Measurements from ENCODE around the gene LRRC57.
"Not testable (repeated sequence)": the region's sequence is repeated elsewhere in the genome, so short reads cannot be mapped to it uniquely, and the experiment has no call there.

LRRC57 gene

DNA sequence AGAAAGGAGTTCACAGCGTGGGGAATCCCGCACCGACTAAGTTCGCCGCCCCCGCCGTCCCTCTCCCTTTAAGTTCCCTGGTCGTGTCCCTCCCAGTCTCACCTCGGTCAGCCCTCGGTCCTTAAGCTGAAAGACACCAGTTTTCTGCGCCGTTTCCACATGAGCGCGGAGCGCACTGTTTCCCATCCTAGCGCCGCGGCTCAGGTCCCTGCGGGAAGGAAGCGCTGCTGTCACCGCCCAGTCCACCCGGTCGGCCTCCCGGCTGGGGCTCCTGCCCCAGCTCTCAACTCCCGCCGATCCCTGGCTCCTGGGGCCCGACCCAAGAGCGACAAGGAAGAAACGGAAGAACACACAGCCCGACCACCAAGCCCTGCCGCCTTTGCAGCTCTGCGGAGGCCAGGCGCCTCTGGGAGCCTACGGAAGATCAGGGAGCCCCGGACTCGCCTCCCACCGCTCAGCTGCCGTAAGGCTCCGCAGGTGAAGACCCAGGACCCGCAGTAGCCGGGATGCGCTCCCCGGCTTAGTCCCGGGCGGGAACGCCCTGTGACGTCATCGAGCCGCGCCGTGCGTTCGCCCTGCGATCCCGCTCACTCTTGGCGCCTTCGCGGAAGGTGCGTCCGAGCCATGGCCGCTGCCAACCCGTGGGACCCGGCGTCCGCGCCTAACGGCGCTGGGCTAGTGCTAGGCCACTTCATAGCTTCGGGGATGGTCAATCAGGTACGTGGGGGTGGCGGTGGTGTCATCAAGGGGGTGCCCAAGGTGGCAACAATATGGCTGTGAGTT lies at the start of gene LRRC57, which contains the start of gene HAUS2:
Gene LRRC57 (minus strand): TSS at position 545 of the 783 bp plus-strand sequence. CDS start 359 bp downstream, at position 186.
Gene HAUS2 (plus strand): TSS at position 590 of the 783 bp plus-strand sequence. CDS start 35 bp downstream, at position 625.
- peak; percentile 21 for DNase-seq

DNA sequence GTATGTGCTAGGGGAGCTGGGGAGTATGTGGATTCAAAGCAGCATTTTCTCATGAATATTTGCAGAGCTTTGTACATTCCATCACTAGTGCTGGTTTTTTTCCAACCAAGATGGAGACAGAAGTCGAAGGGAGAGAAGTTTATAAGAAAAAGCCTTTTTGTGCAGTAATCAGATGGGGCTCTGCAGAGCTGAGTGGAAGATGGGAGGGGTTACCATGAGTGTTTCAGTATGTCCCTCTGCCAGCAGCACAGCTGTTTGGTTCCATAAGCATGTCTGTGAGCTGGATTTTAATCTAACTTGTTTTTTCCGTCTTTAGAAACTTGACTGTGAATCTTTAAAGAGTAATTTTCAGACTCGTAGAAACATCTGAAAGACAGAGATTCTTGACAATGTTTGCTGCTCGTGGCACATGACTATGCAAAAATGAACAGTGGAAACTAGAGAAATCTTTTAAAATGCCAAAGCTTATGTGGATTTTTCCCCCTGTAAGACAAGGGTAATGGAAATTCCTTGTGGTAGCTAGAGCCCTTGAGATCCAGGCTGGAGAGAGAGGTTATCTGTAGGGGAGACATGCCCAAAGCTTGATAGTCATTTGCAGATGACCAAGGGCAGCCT lies 47.1 kb upstream of the LRRC57 start:
- DNase-seq, result no peak

DNA sequence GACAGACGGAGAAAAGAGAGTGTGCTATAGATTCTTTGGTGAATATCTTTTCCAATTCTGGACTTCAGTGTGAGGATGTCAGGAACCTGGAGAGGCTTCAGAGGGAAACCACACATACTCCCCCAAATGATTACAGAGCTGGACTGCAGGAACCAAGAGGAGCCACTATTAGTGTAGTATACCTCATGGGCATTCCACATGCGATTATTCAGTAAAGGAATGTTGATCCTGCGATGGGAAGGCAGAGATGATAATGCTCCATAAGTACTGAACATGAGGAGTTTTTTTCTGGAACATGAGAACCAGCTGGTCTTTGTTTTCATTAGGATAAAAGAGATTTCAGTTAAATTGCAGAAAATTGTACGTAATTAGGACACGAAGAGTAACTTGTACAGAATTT lies 45.5 kb upstream of the LRRC57 start:
- DNase-seq, result no peak

DNA sequence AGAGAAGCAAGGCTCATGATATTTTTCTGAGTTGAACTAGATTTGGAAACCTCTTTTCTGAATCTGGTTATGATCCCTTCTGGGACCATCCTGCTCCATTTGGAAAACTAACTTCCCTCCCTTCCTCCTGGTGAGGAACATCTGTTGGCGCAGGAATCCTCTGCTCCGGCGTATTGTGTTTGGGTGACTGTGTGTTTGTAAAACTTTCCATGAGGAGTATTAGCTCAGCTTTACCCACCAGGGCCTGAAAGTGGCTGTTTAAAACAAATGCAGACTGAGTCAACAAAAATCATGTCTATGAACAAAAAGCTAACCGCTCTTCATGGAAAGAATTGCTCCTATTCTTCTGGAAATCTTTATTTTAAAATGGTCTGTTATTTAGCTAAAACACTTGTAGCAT lies 44.5 kb upstream of the LRRC57 start:
- DNase-seq, result no peak

DNA sequence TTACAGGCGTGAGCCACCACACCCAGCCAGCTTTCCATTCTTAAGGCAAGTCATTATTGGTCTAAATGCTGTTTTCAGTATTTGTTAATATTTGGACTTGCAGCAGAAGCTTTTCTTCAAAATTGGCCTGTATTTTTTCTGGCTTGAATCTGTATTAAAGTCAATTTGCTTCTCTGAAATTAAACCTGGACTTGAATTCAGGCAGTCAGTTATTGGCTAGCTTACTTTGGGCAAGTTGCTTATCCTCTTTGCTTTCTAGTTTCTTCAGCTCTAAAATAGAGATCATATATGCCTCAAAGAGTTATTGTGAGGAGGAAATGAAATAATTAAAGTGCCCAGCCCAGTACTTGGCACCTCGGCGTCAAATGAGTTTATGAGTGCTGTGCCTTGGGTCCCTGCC lies 44.1 kb upstream of the LRRC57 start:
- no peak for DNase-seq

DNA sequence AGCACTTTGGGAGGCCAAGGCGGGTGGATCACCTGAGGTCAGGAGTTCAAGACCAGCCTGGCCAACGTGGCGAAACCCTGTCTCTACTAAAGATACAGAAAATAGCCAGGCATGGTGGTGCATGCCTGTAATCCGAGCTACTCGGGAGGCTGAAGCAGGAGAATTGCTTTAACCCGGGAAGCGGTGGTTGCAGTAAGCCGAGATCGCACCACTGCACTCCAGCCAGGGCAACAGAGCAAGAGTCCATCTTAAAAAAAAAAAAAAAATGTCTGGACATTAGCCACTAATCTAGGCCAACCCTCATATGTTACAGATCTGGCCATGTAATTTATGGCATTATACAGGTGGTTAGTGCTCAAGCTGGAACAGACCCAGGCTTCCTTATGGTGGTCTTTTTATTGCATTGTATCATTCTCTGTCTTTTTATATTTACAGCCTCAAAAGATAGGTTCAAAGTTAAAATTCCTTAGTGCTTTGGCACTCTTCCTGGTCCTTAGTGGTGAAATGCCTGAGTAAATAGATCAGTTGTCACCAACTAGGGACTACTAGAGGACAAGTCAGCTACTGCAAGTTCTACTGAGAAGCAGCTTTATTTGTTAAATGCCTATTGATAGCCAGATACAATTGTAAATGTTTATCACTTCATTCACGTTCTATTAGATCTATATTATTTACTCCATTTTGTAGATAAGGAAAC lies 42.8 kb upstream of the LRRC57 start:
- no peak for DNase-seq

DNA sequence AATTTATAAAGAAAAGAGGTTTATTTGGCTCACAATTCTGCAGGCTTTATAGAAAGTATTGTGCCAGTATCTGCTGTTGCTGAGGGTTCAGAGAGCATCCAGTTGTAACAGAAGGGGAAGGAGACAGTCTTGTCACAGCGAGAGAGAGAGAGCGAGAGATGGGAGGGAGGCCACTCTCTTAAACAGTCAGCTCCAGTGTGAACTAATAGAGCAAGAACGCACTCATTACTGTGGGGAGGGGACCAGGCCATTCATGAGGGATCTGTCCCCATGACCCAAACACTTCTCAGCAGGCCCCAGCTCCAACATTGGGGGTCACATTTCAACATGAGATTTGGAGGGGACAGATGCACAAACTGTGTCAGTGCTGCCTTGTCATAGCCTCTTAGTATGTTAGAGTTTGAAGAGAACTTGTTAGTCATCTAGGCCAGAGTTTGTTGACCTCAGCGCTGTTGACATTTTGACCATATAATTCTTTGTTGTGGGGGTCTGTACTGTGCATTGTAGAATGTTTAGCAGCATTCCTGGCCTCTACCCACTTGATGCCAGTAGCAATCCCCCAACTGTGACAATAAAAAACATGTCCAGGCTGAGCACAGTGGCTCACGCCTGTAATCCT lies 42.1 kb upstream of the LRRC57 start:
- DNase-seq, result no peak

DNA sequence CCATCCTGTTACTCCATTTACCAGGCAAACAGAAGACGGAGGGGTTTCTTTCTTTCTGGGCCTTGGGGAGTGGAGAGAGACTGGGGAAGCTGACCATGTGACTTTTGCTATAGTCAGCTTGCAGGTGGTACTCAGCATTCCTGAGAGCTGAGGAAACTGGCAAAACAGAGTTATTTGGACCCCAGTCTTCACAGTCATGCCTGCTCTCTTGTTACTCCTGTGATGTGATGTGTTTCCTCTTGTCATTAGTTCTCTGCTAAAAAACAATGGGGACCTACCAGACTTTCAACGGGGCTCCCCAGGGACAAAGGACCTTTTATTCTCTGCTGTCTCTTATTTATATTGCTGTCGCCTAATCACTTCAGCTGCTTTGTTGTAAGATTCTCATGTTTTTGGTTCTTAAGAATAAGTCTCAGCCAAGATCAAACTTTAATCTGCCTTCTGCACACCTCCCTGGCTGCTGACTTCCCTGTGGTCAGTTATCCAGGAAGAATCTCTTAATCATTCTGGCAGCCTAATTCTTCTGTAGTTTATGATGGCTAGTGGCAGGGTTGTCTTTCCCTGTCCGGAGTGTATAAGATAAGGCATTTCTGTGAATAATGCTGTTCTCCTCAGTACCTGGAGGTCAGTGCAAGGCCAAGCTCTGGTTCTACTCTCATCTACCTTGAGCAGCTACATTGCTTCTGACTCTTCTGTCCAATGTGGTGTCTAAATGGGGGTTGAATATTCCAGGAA lies 35.6 kb upstream of the LRRC57 start:
- DNase-seq, result no peak

DNA sequence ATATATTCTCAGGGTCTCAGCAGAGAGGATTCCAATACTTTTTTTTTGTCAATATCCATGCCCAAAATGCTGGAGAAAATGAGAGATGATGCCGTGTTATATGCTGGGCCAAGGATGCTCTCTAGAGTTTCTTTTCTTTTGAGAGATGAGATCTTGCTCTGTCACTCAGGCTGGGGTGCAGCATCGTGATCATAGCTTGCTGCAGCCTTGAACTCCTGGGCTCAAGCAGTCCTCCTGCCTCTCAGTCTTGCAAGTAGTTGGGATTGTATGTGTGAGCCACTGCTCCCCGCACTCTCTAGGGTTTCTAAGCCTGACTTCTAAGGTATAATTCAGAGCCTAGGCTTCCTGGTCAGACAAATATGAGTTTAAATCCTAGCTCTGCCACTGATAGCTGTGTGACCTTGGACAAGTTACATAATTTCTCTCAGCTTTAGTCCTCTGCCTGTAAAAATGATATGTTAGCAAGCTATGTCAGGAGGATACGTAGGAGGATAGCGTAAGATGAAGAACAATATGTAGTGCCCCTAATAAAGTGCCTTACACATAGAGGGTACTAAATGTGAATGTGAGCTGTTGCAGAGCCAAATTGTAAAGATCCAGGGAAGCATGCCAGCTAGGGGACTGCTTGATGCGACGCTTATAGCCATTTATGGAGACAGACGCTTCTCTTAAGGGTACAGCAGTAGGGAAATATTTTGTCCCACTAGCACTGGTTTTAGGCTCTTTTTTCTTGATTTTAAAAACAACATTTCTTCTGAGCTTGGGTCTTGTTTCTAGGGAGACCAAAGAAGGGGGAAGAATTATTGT lies 34.2 kb upstream of the LRRC57 start:
- no peak for DNase-seq

DNA sequence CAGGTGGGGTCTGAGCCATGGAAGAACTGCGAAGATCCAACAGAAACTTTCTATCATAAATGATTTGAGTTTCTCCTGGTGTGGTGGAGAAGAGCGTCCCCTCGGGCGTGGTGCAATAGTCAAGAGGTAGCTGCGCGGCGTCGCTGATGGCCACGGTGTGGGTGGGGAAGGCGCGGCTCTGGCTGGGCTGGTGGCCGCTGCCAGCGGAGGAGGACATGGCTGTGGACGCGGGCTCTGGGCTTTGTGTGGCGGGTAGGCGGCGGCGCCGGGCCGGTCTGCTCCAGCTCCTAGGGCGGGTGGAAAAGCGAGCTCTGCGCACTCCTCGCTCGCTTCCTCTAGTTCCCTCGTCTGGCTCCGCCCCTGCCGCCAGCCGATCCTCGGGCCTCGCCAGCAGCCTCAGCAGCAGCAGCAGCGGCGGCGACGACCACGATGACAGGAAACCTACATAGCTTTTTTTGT lies 32.7 kb upstream of the LRRC57 start:
- DNase-seq, result peak; percentile 37

DNA sequence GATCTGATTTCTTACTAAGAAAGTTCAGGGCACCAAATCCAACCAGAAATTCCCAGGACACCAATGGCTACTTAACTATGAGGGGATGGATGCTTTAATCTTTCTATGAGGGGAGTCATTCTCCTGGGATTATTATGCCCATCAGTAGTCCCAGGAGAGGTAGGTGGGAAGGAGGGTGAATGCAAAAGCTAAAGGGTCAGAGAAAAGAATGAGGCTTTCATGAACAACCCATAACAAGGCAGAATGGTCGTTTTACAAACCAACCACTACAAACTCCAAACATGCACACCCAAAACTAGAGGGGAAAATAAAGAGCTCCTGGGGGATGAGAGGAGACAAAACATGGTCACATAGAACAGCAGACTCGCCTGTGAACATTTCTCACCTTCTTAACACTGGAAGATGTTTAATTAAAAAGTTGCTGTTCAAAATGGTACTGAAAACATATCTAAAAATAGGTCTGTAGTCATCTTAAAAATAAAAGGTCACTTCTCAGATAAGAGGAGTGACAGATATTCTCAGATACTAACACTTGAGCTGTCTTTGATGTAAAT lies 30.5 kb upstream of the LRRC57 start:
- no peak for DNase-seq

DNA sequence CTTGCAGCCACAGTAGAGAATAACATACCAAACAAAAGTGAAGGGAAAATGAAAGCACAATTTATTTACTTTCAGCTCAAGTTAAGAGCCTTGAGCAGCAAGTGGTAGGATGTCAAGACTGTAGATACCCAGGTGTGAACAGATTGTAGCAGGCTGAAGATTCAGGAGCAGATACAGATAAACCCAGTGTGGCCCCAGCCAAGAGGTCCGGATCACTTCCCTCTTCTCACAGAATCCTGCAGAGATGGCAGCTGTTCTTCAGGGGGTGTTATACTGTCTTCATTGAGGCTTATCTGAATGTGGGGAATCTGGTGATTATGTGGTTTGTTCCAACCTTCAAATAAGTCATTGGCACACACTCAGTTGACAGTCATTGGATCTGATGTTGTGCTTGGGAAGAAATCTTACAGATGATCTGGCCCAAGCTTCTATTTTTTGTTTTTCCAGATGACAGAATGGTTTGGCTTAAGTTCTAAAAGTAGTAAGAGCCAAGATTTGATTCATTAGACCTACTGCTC lies 29.0 kb upstream of the LRRC57 start:
- no peak for DNase-seq

DNA sequence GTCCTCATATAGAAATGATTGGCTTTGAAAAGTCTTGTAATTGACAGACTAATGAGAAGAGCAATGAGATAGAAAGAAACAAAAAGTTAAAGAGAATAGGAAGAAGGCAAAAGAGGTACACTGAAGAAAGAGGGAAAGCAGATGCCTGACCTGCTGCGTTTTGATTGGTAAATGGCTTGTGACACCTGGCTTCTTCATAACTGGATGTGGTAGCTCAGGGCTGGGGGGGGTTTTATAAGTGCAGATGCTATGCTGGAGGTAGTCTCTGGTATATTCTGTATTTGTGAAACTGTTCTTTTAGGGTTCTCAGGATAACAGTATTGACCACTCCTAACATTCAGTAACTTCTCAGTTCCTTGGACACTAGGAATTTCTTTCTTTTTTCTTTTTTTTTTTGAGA lies 28.2 kb upstream of the LRRC57 start:
- no peak for DNase-seq

DNA sequence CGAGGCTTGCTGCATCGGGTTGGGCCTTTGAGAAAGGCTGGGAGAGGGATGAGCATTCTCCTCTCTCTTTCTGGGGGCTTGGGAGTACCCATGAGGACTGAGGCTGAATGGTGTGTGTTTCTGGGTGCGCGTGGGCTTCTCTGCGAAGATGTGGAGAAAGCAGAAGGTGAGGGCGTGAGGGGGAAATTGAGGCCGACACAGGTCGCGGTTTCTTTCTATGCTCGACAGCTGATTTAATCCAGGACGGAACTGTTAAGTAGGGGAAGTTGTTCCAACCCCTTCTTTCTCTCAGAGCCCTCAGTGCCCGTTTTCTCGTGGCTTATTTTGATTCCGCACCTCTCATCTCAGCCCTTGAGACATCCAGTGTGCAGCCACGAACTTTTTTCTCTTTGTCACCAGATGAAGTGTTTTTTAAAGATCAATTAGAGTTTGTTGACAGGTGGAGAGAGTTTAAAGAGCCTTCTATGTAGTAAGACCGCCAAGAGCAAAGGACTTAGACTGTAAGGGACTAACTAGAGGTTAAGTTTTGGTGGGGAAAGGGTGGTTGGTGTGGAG lies 27.5 kb upstream of the LRRC57 start:
- DNase-seq, result no peak

DNA sequence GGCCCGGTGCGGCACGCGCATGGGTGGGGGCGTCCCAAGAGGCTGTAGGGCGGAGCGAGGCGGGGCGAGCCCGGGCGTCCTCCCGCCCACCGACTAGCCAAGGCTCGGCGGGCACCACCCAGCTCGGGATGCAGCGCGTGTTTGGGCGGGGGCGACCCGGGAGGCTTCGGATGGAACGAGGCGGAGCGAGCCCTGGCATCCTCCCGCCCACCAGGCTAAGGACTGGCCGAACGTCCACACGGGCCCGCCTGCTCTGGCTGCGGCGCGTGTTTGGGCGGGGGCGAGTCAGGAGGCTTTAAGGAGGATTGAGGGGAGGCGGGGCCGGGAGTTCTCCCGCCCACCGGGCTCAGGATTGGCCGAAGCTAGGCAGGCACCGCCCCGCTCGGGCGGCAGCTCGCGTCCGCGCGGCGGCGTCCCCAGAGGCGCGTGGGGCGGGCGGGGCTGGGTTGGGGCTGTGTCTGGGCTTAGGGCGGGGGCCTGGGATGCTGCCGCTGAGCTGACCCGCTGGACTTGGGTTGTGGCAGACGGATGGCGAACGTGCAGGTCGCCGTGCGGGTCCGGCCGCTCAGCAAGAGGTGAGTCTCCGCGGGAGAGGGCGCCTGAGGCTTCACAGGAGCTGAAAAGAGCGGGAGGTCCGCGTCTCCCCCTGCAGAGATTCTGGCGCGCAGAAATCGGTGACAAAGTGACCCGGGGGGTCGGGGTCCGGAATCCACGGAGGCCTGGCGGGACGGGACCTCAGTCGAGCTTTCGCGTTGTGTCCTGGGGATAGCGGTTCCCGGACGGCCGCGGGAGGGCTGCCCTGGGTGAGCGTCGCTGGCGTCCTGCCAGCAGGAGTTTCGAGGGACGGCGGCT lies 26.8 kb upstream of the LRRC57 start, which contains the start of gene STARD9:
Gene STARD9 (plus strand): TSS at position 419 of the 852 bp plus-strand sequence. CDS start 110 bp downstream, at position 529.
- peak; percentile 68 for DNase-seq

DNA sequence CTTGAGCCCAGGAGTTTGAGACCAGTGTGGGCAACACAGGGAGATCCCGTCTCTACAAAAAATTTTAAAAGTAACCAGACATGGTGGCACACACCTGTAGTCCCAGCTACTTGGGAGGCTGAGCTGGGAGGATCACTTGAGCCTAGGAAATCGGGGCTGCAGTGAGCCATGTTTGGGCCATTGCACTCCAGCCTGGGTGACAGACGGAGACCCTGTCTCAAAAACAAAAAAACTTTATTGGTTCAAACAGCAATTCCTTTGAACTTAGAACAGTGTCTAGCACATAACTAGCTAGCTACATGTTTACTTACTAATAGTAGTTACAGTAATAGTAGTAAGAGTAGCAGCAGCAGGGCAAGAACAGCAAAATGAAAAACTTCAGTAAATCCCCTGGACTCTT lies 10.1 kb upstream of the LRRC57 start:
- DNase-seq, result no peak

DNA sequence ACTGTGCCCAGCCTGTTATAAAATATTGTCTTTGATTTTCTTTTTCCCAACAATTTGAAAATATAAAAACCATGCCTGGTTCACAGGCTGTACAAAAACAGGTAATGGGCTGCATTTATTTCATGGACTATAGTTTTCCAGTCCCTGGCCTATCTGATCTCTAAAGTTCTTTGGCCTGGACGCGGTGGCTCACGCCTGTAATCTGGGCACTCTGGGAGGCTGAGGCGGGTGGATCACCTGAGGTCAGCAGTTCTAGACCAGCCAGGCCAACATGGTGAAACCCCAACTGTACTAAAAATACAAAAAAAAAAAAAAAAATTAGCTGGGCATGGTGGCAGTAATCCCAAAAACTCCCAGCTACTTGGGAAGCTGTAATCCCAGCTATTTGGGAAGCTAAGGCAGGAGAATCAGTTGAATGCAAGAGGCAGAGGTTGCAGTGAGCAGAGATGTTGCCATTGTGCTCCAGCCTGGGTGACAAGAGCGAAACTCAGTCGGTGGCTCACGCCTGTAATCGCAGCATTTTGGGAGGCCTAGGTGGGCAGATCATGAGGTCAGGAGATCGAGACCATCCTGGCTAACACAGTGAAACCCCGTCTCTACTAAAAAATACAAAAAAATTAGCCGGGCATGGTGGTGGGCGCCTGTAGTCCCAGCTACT lies 8.1 kb upstream of the LRRC57 start:
- not testable (repeated sequence) for DNase-seq

DNA sequence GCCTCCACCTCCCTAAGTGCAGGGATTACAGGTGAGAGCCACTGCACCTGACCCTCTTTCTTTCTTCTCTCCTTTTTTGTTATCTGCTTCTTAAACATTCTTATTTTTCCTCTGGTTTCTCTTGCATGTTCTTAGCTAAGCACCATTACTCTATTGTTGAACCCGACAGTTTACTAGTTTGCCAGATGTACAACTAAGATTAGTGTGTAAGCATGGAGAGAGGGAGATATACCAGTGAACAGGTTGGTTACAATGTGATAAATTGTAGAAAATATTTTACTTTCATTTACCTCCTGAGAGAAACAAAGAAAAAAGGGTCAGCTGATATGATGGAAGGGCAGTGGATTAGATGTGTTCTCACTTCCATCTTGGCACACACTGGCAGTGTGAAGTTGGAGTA lies 5.0 kb upstream of the LRRC57 start:
- DNase-seq, result no peak

Data from DMS79 (cell line).